SK-N-SH treated with all-trans-retinoic acid at 6 μM for 48 hours (cell line): ENCODE results near the gene PALLD.

Experiments used
- ARNTL ChIP-seq: fragments of 450-650 bp; formaldehyde crosslinking; IDR thresholded peaks from 2 replicates; pipeline ENCODE4 v1.5.0; 2020; ENCODE audit warnings: low read depth, mild to moderate bottlenecking, moderate library complexity, borderline replicate concordance
- BACH2 ChIP-seq: fragments of 250-450 bp; sonication (Bioruptor Pico); IDR thresholded peaks from 2 replicates; pipeline ENCODE4 v1.9.0; 2021; ENCODE audit warnings: mild to moderate bottlenecking, borderline replicate concordance
- CSDC2 ChIP-seq: fragments of 250-450 bp; sonication (Bioruptor Pico); IDR thresholded peaks from 2 replicates; pipeline ENCODE4 v1.5.0; 2020; ENCODE audit warnings: mild to moderate bottlenecking, moderate library complexity
- CSRNP3 ChIP-seq: fragments of 250-450 bp; sonication (Bioruptor Pico); IDR thresholded peaks from 2 replicates; pipeline ENCODE4 v1.5.1; 2021; ENCODE audit warnings: mild to moderate bottlenecking, moderate library complexity
- ESRRG ChIP-seq: fragments of 250-450 bp; sonication (Bioruptor Pico); IDR thresholded peaks from 2 replicates; pipeline ENCODE4 v1.6.1; 2021; ENCODE audit warnings: mild to moderate bottlenecking
- GLIS3 ChIP-seq: fragments of 250-450 bp; sonication (Bioruptor Pico); IDR thresholded peaks from 2 replicates; pipeline ENCODE4 v1.5.0; 2020; ENCODE audit warnings: mild to moderate bottlenecking, moderate library complexity
- POU6F1 ChIP-seq: fragments of 250-450 bp; sonication (Bioruptor Pico); IDR thresholded peaks from 2 replicates; pipeline ENCODE4 v1.8.0; 2021; ENCODE audit warnings: low read depth, mild to moderate bottlenecking, moderate library complexity, borderline replicate concordance
- PPARA ChIP-seq: fragments of 250-450 bp; sonication (Bioruptor Pico); IDR thresholded peaks from 2 replicates; pipeline ENCODE4 v1.5.0; 2020; ENCODE audit warnings: mild to moderate bottlenecking, borderline replicate concordance
- TOX ChIP-seq: fragments of 250-450 bp; sonication (Bioruptor Pico); IDR thresholded peaks from 2 replicates; pipeline ENCODE4 v1.8.0; 2021; ENCODE audit warnings: mild to moderate bottlenecking, moderate library complexity, borderline replicate concordance
- ZFP30 ChIP-seq: fragments of 450-650 bp; formaldehyde crosslinking; IDR thresholded peaks from 2 replicates; pipeline ENCODE4 v1.5.0; 2022; ENCODE audit warnings: mild to moderate bottlenecking, moderate library complexity

GRCh38 chr4:168794092-168794707, 297.3 kb downstream of the PALLD start:
- no peak for TF ChIP-seq CSRNP3 (CRISPR knock-in tag)
- no peak for TF ChIP-seq CSDC2
- TF ChIP-seq ZFP30 (CRISPR knock-in tag), result no peak
- TF ChIP-seq GLIS3 (CRISPR knock-in tag), result no peak
- no peak for TF ChIP-seq ESRRG (CRISPR knock-in tag)
- no peak for TF ChIP-seq TOX (CRISPR knock-in tag)
- no peak for TF ChIP-seq PPARA (CRISPR knock-in tag)
- no peak for TF ChIP-seq POU6F1 (CRISPR knock-in tag)
- no peak for TF ChIP-seq BACH2 (CRISPR knock-in tag)
- TF ChIP-seq ARNTL (CRISPR knock-in tag), result no peak
